Ishikawa (cell line): ENCODE measurements around the gene MNT.
A peak's percentile ranks its signal among the peaks of the same experiment; 100 is the strongest.

Experiments
- EP300 ChIP-seq: IDR thresholded peaks from 2 replicates; pipeline ENCODE4 v1.6.1; 2012; ENCODE audit warnings: borderline replicate concordance
- FOXM1 ChIP-seq: IDR thresholded peaks from 2 replicates; pipeline ENCODE4 v1.6.1; 2012; ENCODE audit warnings: low read depth, borderline replicate concordance
- MAX ChIP-seq: IDR thresholded peaks from 2 replicates; pipeline ENCODE4 v1.6.1; 2012
- RAD21 ChIP-seq: IDR thresholded peaks from 2 replicates; pipeline ENCODE4 v1.6.1; 2012; ENCODE audit warnings: low read depth
- TAF1 ChIP-seq: IDR thresholded peaks from 2 replicates; pipeline ENCODE4 v1.6.1; 2012; ENCODE audit warnings: low read depth, mild to moderate bottlenecking
- TCF12 ChIP-seq: IDR thresholded peaks from 2 replicates; pipeline ENCODE4 v1.6.1; 2012; ENCODE audit warnings: low read depth
- TEAD4 ChIP-seq: IDR thresholded peaks from 2 replicates; pipeline ENCODE4 v1.6.1; 2012
- YY1 ChIP-seq: IDR thresholded peaks from 2 replicates; pipeline ENCODE4 v1.6.1; 2012; ENCODE audit warnings: low read depth
- ZBTB7A ChIP-seq: IDR thresholded peaks from 2 replicates; pipeline ENCODE4 v1.6.1; 2012; ENCODE audit warnings: low read depth
- TF ChIP-seq, protein P1 (sequence below): IDR thresholded peaks from 2 replicates; pipeline ENCODE4 v1.6.1; 2012
- TF ChIP-seq, protein P2 (sequence below): IDR thresholded peaks from 2 replicates; pipeline ENCODE4 v1.6.1; 2012; ENCODE audit warnings: low read depth, mild to moderate bottlenecking

DNA sequence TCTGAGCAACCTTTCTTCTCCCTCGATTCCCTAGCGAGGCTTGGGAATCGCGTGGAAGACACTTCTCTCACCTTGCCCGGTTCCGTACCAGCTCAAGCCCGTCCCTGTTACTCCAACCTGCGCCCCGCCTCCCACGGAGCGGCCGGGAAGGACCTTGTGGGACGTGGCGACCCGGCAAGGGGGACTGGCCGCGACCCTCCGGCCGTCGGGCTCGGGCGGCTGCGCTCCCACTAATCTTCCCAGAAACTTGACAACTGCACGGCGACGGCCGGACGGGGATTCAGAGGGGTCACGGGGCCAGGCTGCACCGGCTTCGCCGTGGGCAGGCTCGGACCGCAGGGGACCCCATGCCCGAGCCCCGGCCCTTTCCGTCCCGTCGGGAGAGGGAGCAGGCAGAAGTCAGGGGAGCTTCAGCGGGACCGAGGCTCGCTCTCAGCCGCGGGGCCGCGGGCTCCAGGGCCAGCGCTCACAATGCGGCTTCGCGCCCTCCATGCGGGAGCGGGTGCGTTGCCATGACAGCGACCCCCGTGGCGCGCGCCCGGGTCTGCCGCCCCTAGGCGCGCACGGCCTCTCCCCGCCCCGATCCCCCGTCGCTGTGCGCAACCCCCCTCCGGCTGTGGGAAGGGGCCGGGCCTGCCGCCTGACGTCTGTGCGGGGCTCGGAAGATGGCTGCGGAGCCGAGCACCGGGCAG is 63.9 kb downstream of the MNT start, which contains the start of gene SGSM2:
- TF ChIP-seq, protein P1, sequence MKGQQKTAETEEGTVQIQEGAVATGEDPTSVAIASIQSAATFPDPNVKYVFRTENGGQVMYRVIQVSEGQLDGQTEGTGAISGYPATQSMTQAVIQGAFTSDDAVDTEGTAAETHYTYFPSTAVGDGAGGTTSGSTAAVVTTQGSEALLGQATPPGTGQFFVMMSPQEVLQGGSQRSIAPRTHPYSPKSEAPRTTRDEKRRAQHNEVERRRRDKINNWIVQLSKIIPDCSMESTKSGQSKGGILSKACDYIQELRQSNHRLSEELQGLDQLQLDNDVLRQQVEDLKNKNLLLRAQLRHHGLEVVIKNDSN, result no peak
- TF ChIP-seq RAD21, result no peak
- TF ChIP-seq EP300, result no peak
- TF ChIP-seq, protein P2, sequence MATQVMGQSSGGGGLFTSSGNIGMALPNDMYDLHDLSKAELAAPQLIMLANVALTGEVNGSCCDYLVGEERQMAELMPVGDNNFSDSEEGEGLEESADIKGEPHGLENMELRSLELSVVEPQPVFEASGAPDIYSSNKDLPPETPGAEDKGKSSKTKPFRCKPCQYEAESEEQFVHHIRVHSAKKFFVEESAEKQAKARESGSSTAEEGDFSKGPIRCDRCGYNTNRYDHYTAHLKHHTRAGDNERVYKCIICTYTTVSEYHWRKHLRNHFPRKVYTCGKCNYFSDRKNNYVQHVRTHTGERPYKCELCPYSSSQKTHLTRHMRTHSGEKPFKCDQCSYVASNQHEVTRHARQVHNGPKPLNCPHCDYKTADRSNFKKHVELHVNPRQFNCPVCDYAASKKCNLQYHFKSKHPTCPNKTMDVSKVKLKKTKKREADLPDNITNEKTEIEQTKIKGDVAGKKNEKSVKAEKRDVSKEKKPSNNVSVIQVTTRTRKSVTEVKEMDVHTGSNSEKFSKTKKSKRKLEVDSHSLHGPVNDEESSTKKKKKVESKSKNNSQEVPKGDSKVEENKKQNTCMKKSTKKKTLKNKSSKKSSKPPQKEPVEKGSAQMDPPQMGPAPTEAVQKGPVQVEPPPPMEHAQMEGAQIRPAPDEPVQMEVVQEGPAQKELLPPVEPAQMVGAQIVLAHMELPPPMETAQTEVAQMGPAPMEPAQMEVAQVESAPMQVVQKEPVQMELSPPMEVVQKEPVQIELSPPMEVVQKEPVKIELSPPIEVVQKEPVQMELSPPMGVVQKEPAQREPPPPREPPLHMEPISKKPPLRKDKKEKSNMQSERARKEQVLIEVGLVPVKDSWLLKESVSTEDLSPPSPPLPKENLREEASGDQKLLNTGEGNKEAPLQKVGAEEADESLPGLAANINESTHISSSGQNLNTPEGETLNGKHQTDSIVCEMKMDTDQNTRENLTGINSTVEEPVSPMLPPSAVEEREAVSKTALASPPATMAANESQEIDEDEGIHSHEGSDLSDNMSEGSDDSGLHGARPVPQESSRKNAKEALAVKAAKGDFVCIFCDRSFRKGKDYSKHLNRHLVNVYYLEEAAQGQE, result no peak
- TF ChIP-seq MAX, result no peak
- TF ChIP-seq TEAD4, result no peak
- TF ChIP-seq TAF1, result no peak; the same call in 1 of the 2 replicates
- TF ChIP-seq ZBTB7A, result peak; percentile 72; the same call in 1 of the 2 replicates
- TF ChIP-seq YY1, result peak; percentile 79; the same call in 1 of the 2 replicates
- no peak for TF ChIP-seq FOXM1
- TF ChIP-seq TCF12, result no peak
